AG09319 (cell line): ENCODE results near the gene MEGF10.

Source experiments
- DNase-seq: peaks from one replicate; pipeline ENCODE4 v3.0.0-alpha.2; 2010; ENCODE audit warnings: low read depth; ENCODE audit errors: extremely low read depth
- TF ChIP-seq, protein P1 (sequence below): IDR thresholded peaks from 2 replicates; pipeline ENCODE4 v1.5.1; 2011; ENCODE audit warnings: low read depth, mild to moderate bottlenecking, inconsistent platforms, low read length, moderate library complexity

Gene MEGF10

DNA sequence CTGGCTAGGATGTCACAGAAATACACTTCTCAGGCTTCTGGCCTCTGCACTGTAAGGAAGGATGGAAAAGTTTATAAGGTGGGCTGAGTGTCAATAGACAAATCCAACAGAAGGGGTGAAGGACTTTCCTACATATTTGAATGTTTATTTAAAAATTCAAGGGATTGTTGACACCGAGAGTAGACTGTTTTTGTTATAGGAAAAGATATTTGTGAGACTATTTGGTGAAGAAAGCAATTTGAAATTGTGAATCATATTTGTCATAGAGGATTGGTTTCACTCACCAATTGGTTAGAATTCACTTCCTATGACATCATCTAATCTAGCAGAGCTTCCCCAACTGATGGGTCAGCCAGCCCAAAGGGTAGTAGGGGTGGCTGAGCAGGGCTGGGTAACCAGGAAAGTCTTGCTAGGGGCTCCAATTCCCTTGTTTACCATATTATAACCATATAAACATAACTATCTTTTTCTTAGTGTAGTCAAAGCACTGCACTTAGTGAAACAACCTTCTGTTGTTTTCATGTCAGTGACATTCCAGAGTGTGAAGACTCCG lies 14.9 kb upstream of the MEGF10 start:
- no peak for DNase-seq
- TF ChIP-seq, protein P1, sequence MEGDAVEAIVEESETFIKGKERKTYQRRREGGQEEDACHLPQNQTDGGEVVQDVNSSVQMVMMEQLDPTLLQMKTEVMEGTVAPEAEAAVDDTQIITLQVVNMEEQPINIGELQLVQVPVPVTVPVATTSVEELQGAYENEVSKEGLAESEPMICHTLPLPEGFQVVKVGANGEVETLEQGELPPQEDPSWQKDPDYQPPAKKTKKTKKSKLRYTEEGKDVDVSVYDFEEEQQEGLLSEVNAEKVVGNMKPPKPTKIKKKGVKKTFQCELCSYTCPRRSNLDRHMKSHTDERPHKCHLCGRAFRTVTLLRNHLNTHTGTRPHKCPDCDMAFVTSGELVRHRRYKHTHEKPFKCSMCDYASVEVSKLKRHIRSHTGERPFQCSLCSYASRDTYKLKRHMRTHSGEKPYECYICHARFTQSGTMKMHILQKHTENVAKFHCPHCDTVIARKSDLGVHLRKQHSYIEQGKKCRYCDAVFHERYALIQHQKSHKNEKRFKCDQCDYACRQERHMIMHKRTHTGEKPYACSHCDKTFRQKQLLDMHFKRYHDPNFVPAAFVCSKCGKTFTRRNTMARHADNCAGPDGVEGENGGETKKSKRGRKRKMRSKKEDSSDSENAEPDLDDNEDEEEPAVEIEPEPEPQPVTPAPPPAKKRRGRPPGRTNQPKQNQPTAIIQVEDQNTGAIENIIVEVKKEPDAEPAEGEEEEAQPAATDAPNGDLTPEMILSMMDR = no peak

DNA sequence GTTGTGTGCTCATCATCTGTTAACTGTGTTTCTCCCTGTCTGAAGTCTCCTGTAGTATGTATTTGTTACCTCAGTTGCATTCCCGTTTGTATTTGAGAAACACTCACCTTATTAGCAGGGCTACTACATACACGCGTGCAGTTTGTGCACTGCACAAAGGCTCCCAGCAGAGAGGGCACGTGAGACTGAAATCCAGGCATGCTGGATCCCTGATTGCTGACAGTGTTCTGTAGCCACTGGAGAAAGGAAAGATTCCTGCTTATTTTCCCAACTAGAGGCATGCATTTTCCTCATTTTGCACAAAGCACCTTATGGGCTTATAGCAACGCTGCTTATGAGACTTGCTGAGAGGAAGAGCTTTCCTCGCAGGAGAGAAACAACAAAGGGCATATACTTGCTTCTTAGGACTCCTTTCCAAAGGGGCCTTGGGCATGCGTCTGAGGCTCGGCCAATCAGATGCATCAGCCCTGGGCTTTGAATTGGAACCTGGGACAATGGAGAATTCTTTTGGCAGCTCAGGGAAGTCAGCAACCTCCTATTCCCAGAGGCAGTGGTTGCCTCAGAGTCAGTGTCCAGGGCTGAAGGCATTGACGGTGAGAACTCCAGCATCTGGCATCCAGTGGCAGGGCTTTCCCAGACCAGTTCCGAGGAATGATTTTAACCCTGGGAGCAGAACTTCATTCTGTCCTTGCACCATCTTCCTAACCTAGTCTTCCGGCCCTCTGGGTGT lies 9.9 kb upstream of the MEGF10 start:
- TF ChIP-seq, protein P1 = peak; percentile 0; the same call in 1 of the 2 replicates
- DNase-seq = no peak

DNA sequence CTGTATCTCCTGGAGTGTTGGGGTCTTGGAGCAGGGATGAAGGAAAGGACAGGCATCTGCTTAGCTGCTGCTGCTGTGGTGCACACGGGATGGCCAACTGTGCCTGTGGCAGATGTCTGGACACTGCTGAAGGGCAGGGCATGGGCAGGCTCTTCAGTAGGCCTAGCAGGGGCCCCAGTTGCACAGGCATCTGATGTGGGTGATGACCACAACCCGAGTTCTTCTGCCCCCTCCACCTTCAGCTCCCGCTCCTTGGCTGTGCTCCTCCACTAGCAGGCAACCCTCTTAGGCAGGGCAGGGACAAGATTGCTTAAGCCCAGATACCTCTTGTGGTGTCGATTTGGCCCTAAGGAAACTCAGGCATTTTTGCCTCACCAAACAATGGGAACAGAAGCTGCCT lies 9.0 kb upstream of the MEGF10 start:
- no peak for DNase-seq
- TF ChIP-seq, protein P1 = no peak

DNA sequence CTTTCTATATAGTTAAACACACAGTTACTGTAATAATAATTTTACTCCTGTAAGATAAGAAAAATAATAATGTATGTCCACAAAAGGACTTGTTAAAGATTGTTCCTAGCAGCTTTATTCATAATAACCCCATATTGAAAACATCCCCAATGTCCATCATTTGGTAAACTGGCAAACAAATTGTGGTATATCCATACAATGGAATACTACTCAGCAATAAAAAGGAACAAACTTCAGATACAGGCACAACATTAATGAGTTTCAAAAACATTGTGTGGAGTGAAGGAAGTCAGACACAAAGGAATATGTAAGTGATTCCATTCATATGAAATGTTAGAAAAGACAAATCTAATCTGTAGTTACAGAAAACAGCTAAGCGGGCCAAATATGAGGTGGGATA lies 1.9 kb upstream of the MEGF10 start:
- no peak for DNase-seq
- TF ChIP-seq, protein P1 = no peak

DNA sequence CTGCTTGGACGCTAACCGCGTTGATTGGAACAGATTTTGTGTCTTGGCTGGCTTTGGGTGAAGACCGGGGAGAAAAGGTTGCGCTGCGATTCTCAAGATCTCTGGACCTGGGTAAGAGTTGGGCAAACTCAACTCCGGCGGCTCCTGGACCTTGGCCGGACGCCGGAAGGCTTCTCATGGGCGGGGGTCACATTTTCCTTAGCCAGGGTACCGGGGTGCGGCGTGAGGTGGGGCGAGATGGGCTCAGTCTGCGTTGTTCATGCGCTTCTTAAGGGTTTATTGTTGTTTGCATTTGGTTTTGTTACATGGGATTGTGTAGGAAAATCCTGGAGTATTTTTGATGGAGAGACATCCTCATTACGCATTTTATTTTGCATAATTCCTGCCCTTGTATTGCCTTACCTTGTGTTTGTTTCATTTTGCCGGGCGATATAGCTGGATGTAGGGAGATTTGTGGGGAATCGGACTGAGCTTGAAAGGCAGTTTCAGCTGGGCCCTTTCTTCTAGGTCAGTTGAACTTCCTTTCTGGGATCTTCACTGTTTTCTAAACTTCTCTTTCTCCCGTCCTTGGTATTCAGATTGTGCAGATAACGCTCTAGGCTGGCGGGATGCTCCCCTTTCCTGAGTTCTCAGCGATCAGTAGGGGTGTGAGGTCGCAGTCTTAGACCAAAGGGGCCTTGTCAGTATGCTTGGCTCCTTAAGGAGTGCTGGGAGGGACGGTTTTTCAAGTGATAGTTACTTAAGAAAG lies 524 bp downstream of the MEGF10 start:
- TF ChIP-seq, protein P1 = no peak
- DNase-seq = no peak

DNA sequence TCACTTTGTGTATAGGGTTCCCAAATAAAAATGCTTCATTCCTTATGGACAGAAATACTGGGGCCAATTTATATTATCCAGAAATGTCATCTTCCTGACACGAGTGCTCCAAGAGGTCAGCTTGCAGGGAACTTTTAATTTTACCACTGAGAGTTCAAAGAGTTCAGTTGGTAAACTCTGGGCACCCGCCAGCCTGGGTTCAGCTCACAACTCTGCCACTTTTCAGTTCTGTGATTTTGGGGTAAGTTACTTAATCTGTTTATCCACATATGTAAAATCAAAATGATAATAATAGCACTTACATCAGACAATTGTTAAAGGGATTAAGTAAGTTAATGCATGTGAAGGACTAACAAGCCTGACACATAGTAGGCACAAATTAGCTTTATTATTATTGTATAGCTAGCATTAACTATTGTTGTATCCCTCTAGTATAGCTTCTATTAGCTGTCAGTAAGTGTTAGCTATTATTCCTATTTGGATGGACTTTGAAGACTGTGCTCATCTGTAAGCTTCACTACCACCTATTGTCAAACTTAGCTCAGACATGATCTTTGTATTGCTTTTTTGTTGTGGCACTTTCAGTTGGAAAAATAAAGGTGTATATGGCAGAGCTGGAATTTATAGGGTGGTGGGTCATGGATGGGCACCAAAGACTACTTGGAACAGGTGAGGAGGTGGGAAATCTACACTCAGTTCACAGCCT lies 1.6 kb downstream of the MEGF10 start:
- no peak for DNase-seq
- TF ChIP-seq, protein P1 = no peak
